ENCODE measurements around the gene RAPGEF4. TPM values are rescaled to one million over a fixed set of nuclear protein-coding genes. Genes with fewer than 3 reads are reported as not detected.

RAPGEF4 gene
- 1 to 10 TPM; 2.5 to 7.9 (median 4.6) TPM for total RNA-seq

DNA sequence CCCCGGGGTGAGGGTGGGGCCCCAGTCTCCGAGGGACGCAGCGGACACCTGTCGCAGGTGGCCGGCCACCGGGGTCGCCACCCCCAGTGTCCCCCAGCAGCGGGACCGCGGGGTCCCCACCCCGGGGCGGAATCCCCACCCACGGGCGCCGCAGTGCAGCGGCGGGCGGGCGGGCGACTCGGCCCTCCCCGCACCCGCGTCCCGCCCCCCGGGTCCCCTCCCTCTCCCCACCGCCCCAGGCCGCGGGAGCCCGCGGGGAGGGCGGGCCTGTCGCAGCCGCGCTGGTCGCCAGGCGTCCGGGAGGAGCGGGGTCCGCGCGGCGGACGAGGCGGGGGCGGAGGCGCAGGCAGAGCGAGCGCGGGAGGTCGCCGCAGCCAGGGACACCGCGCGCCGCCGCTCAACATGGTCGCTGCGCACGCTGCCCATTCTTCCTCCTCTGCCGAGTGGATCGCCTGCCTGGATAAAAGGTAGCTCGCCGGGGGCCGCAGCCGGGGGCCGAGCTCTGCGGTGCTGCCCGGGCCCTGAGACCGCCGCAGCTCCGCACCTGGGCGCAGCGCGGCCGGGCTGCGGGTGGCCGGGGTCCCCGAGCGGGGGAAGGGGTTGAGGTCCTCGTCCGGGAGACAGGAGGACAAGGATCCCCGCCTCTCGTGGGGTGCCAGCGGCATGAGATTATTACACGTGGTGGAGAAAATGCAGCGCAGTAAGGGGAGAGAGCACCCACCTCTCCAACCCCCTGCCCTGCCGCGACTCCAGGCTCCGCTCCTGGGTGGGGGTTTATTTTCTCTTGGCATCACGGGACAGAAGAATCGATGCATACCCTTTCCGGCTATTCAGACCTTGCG lies at the start of gene RAPGEF4:
RAPGEF4 (plus strand) TSS at position 264 of the 842 bp plus-strand sequence; CDS start at position 403, 139 bp downstream.
- WGBS, 2 donors (ENCODE audit: low coverage in 1 of 2): 0% methylated on average over 6 of the region's 95 CpGs; no CpG with 5 or more reads in 1 of the 2 donors
- H3K4me1 ChIP-seq: peaks cover 0 to 18% (median 5%) of the 10 kb centered on the region in 3 donors
- peaks cover 39% of the 10 kb centered on the region for H3K27me3 ChIP-seq
- H3K4me3 ChIP-seq: peak within 1 kb of the TSS in 1 of 2 donors; percentile 58
- H3K27ac ChIP-seq: no peak within 1 kb of the TSS
- TF ChIP-seq, protein P1, sequence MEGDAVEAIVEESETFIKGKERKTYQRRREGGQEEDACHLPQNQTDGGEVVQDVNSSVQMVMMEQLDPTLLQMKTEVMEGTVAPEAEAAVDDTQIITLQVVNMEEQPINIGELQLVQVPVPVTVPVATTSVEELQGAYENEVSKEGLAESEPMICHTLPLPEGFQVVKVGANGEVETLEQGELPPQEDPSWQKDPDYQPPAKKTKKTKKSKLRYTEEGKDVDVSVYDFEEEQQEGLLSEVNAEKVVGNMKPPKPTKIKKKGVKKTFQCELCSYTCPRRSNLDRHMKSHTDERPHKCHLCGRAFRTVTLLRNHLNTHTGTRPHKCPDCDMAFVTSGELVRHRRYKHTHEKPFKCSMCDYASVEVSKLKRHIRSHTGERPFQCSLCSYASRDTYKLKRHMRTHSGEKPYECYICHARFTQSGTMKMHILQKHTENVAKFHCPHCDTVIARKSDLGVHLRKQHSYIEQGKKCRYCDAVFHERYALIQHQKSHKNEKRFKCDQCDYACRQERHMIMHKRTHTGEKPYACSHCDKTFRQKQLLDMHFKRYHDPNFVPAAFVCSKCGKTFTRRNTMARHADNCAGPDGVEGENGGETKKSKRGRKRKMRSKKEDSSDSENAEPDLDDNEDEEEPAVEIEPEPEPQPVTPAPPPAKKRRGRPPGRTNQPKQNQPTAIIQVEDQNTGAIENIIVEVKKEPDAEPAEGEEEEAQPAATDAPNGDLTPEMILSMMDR (IDR thresholded peaks at IDR 0.05): no peak
- TF ChIP-seq POLR2A (IDR thresholded peaks at IDR 0.05): no peak
- no peak for TF ChIP-seq POLR2AphosphoS5 (IDR thresholded peaks at IDR 0.05)
- no peaks in the 10 kb centered on the region for H3K36me3 ChIP-seq
- peak; percentile 31 for ATAC-seq
- no peaks in the 10 kb centered on the region for H3K9me3 ChIP-seq

DNA sequence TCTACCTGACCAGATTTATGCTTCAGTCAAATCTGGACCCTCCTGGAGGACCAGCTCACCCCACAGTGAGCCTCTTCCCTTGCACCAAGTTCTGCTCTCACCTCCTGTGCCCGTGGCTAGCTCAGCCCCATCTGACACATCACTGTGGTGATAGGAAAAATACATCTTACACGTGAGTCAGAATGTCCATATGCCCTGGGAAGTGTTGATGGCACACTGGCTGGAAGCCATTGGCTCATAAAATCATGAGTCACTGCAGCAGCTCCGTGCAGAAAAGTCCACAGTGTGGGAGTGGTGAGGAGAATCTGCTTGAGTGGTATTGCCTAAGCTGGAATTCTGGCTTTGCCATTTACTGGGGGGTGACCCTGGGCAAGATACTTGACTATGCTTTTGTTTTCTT lies 42.6 kb upstream of the RAPGEF4 start:
- peak; percentile 25 for ATAC-seq
- 10 to 17% methylated on average over 2 of the region's 3 CpGs for WGBS, 2 donors (ENCODE audit: low coverage in 1 of 2)
- H3K4me3 ChIP-seq: no peak overlapping the region
- no peaks in the 10 kb centered on the region for H3K9me3 ChIP-seq
- peaks cover 4% of the 10 kb centered on the region for H3K27me3 ChIP-seq
- TF ChIP-seq, protein P1 (IDR thresholded peaks at IDR 0.05): no peak
- peak; percentile 69 for TF ChIP-seq POLR2AphosphoS5 (IDR thresholded peaks at IDR 0.05)
- no peaks in the 10 kb centered on the region for H3K36me3 ChIP-seq
- no peak overlapping the region for H3K27ac ChIP-seq
- H3K4me1 ChIP-seq: peaks cover 0 to 14% (median 0%) of the 10 kb centered on the region in 3 donors

DNA sequence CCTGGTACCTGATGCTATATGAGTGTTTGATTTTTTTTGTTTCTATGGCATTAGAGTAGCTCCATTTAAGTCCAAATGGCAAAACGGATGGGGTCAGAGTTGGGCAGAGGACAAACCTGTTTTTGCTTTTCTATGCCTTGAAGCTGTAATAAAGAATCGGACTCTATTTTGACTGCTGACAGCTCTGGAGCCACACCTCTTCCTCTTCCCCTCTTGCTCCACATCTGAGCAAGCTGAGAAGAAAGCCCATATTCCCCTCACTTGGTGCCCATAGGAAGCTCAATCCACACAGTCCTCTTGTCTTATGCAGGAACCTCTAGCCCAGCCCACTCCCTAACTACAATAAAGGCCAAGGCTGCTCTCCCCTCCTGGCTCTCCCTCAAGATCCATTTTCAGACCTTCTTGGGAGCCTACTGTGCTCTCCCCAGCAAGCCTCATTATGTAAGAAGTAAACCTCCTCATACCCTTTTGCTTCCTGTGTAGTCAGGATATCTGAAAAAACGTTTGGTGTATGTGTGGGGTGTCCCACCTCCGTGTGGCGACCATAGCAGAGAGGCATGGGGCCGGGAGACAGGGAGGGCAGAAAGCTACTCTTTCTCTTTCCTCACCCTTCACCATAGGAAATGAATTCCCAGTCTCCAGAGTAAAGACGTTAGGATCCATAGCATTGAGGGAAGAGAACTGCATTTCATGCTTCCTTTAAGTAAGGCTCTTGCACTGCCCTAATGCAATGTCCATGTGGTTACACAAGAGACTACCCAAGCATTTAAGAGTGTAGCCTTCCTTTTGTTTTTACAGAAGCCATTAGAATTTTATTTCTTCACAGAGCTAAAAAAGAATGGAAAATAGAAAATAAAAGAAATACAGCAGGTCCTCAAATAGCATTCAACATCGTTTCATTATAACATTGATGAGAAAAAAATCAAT lies 41.9 kb upstream of the RAPGEF4 start:
- H3K27me3 ChIP-seq: peaks cover 4% of the 10 kb centered on the region
- WGBS, 2 donors (ENCODE audit: low coverage in 1 of 2): 74 to 75% methylated on average over 6 to 8 of the region's 8 CpGs
- no peaks in the 10 kb centered on the region for H3K36me3 ChIP-seq
- H3K4me1 ChIP-seq: peaks cover 0 to 14% (median 0%) of the 10 kb centered on the region in 3 donors
- TF ChIP-seq POLR2AphosphoS5 (IDR thresholded peaks at IDR 0.05): no peak
- TF ChIP-seq POLR2A (IDR thresholded peaks at IDR 0.05): no peak
- TF ChIP-seq EP300 (IDR thresholded peaks at IDR 0.05): no peak
- TF ChIP-seq, protein P1 (IDR thresholded peaks at IDR 0.05): no peak
- no peak overlapping the region for H3K4me3 ChIP-seq
- H3K9me3 ChIP-seq: no peaks in the 10 kb centered on the region
- no peak for ATAC-seq
- H3K27ac ChIP-seq: no peak overlapping the region

DNA sequence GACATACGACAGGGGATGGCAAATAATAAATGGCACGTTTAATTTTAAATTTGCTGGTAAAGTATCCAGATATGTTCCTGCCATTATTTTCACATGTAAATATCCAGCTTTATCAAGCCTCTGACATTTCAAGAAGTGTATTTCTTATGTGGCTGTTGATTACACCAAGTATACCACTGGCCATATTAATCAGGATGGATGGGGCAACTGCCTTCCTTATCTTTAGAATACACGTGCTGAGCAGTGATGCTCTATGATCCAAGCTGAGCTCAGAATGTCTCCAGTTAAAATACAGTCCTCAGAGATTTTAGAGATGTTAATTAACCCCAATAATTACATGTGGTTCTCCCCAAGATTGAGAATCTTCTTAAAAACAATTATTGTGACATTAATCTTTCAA lies 38.3 kb upstream of the RAPGEF4 start:
- TF ChIP-seq POLR2AphosphoS5 (IDR thresholded peaks at IDR 0.05): no peak
- TF ChIP-seq POLR2A (IDR thresholded peaks at IDR 0.05): no peak
- no peak for TF ChIP-seq EP300 (IDR thresholded peaks at IDR 0.05)
- TF ChIP-seq, protein P1 (IDR thresholded peaks at IDR 0.05): no peak
- H3K4me1 ChIP-seq: peaks cover 0 to 14% (median 0%) of the 10 kb centered on the region in 3 donors
- H3K27me3 ChIP-seq: peaks cover 4% of the 10 kb centered on the region
- no peak for ATAC-seq
- no peak overlapping the region for H3K27ac ChIP-seq
- no peaks in the 10 kb centered on the region for H3K9me3 ChIP-seq
- H3K36me3 ChIP-seq: no peaks in the 10 kb centered on the region
- 88 to 92% methylated on average over 3 of the region's 3 CpGs for WGBS, 2 donors (ENCODE audit: low coverage in 1 of 2)
- no peak overlapping the region for H3K4me3 ChIP-seq

All from gastroesophageal sphincter (tissue), 4 donors.